Esophagus squamous epithelium (tissue), 4 donors: Measurements from ENCODE around the gene QTRT2.

Experiments
- CTCF ChIP-seq, 6 experiments: fragments of 450-650 bp in 4 of 6; fragments of 200-600 bp in 2 of 6; sonication (generic) in 2 of 6; IDR thresholded peaks; one replicate each; pipeline ENCODE4 v1.5.1; 2016 to 2019; ENCODE audit warnings: antibody characterized with exemption in 6 of 6, mild to moderate bottlenecking in 4 of 6, moderate library complexity in 4 of 6
- POLR2A ChIP-seq, 4 donors: fragments of 450-650 bp; IDR thresholded peaks; one replicate each; pipeline ENCODE4 v1.6.1; 2017; ENCODE audit warnings: antibody characterized with exemption in 4 of 4, mild to moderate bottlenecking in 4 of 4, moderate library complexity in 3 of 4

- TF ChIP-seq CTCF (IDR thresholded peaks at IDR 0.05) (no peak), POLR2A (IDR thresholded peaks at IDR 0.05) (no peak)
These were observed 15.2 kb downstream of the QTRT2 start for GRCh38 chr3:114071786-114072185.
